Renal pelvis (tissue), 12 donors: Measurements from ENCODE around the gene NUFIP2. TPM values are rescaled to one million over a fixed set of nuclear protein-coding genes. Genes with fewer than 3 reads are reported as not detected.
A peak's percentile ranks its signal among the peaks of the same experiment; 100 is the strongest.
"Not testable (repeated sequence)": the region's sequence is repeated elsewhere in the genome, so short reads cannot be mapped to it uniquely, and the experiment has no call there.

Source experiments
- DNase-seq: peaks from one replicate; pipeline ENCODE4 v3.0.0-alpha.2; 2013
- long read RNA-seq, 16 experiments: transcript quantifications; one replicate each; lab custom pipeline, GENCODE V29; 2026
- polyA plus RNA-seq, 3 donors: library from polyadenylated mRNA; unstranded; fragments of 120-200 nt; gene quantifications; one replicate each; pipeline ENCODE4 v1.2.1, GENCODE V29; 2013; ENCODE audit not compliant: insufficient read length in 3 of 3

The NUFIP2 gene, protein sequence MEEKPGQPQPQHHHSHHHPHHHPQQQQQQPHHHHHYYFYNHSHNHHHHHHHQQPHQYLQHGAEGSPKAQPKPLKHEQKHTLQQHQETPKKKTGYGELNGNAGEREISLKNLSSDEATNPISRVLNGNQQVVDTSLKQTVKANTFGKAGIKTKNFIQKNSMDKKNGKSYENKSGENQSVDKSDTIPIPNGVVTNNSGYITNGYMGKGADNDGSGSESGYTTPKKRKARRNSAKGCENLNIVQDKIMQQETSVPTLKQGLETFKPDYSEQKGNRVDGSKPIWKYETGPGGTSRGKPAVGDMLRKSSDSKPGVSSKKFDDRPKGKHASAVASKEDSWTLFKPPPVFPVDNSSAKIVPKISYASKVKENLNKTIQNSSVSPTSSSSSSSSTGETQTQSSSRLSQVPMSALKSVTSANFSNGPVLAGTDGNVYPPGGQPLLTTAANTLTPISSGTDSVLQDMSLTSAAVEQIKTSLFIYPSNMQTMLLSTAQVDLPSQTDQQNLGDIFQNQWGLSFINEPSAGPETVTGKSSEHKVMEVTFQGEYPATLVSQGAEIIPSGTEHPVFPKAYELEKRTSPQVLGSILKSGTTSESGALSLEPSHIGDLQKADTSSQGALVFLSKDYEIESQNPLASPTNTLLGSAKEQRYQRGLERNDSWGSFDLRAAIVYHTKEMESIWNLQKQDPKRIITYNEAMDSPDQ
- 10 to 100 TPM; 36.7 to 54.8 (median 47.7) TPM for polyA plus RNA-seq
- long read RNA-seq, donor 1, full-length matches to known transcripts: 3 of 3 reads
- long read RNA-seq, donor 1, partial matches to known transcripts: 0 of 3 reads
- long read RNA-seq, donor 1, other reads (novel, unspliced or antisense): 0 of 3 reads
- long read RNA-seq, donor 2, full-length matches to known transcripts: 4 of 19 reads
- long read RNA-seq, donor 2, partial matches to known transcripts: 15 of 19 reads
- long read RNA-seq, donor 2, other reads (novel, unspliced or antisense): 0 of 19 reads
- long read RNA-seq, donor 3, full-length matches to known transcripts: 4 of 4 reads
- long read RNA-seq, donor 3, partial matches to known transcripts: 0 of 4 reads
- long read RNA-seq, donor 3, other reads (novel, unspliced or antisense): 0 of 4 reads
- long read RNA-seq, donor 4, full-length matches to known transcripts: 2 of 8 reads
- long read RNA-seq, donor 4, partial matches to known transcripts: 6 of 8 reads
- long read RNA-seq, donor 4, other reads (novel, unspliced or antisense): 0 of 8 reads
- long read RNA-seq, donor 5, full-length matches to known transcripts: 1 of 1 reads
- long read RNA-seq, donor 5, partial matches to known transcripts: 0 of 1 reads
- long read RNA-seq, donor 5, other reads (novel, unspliced or antisense): 0 of 1 reads
- long read RNA-seq, donor 6, full-length matches to known transcripts: 6 of 14 reads
- long read RNA-seq, donor 6, partial matches to known transcripts: 8 of 14 reads
- long read RNA-seq, donor 6, other reads (novel, unspliced or antisense): 0 of 14 reads
- long read RNA-seq, donor 7, full-length matches to known transcripts: 4 of 13 reads
- long read RNA-seq, donor 7, partial matches to known transcripts: 9 of 13 reads
- long read RNA-seq, donor 7, other reads (novel, unspliced or antisense): 0 of 13 reads
- long read RNA-seq, donor 8, full-length matches to known transcripts: 1 of 1 reads
- long read RNA-seq, donor 8, partial matches to known transcripts: 0 of 1 reads
- long read RNA-seq, donor 8, other reads (novel, unspliced or antisense): 0 of 1 reads
- long read RNA-seq, donor 9, full-length matches to known transcripts: 2 of 7 reads
- long read RNA-seq, donor 9, partial matches to known transcripts: 5 of 7 reads
- long read RNA-seq, donor 9, other reads (novel, unspliced or antisense): 0 of 7 reads
- long read RNA-seq, donor 10, full-length matches to known transcripts: 7 of 20 reads
- long read RNA-seq, donor 10, partial matches to known transcripts: 13 of 20 reads
- long read RNA-seq, donor 10, other reads (novel, unspliced or antisense): 0 of 20 reads
- long read RNA-seq, donor 11, full-length matches to known transcripts: 4 of 4 reads
- long read RNA-seq, donor 11, partial matches to known transcripts: 0 of 4 reads
- long read RNA-seq, donor 11, other reads (novel, unspliced or antisense): 0 of 4 reads
- long read RNA-seq, donor 12, full-length matches to known transcripts: 5 of 19 reads
- long read RNA-seq, donor 12, partial matches to known transcripts: 14 of 19 reads
- long read RNA-seq, donor 12, other reads (novel, unspliced or antisense): 0 of 19 reads
- long read RNA-seq, donor 13, full-length matches to known transcripts: 4 of 19 reads
- long read RNA-seq, donor 13, partial matches to known transcripts: 15 of 19 reads
- long read RNA-seq, donor 13, other reads (novel, unspliced or antisense): 0 of 19 reads
- long read RNA-seq, donor 14: 0 reads
- long read RNA-seq, donor 15: 0 reads
- long read RNA-seq, donor 16, full-length matches to known transcripts: 2 of 2 reads
- long read RNA-seq, donor 16, partial matches to known transcripts: 0 of 2 reads
- long read RNA-seq, donor 16, other reads (novel, unspliced or antisense): 0 of 2 reads

DNA sequence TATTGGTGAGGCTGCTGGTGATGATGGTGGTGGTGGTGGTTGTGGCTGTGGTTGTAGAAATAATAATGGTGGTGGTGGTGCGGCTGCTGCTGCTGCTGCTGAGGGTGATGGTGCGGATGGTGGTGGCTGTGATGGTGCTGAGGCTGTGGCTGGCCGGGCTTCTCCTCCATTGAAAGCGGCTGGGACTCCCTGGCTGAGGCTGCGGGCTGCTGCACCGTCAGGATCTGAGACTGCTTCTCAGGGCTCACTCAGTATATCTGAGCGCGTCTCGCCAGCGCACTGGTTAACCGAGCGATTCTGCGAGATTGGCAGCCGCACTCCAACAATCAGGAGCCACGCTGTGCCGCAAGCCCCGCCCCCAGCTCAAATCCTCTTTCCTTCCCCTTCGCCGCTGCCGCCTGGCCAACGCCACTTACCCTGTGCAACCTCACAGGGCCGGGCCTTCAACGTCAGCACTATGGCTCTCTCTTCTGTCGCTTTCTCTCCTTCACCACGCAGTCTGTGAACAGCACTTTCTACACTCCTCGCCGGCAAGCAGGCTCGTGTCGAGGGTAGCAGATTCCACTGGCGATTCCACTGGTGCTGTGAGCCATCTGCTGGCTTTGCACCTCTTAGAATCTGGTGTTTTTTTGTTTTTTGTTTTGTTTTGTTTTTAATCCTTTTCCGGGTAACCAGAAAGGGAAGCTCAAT is at the start of gene NUFIP2:
TSS of gene NUFIP2 (minus strand) at position 259 of the 690 bp plus-strand sequence. CDS start at position 170, 89 bp downstream.
- peak; percentile 99 for DNase-seq

- no peak for DNase-seq
These were observed 48.3 kb upstream of the NUFIP2 start for GRCh38 chr17:29342158-29342765.

DNA sequence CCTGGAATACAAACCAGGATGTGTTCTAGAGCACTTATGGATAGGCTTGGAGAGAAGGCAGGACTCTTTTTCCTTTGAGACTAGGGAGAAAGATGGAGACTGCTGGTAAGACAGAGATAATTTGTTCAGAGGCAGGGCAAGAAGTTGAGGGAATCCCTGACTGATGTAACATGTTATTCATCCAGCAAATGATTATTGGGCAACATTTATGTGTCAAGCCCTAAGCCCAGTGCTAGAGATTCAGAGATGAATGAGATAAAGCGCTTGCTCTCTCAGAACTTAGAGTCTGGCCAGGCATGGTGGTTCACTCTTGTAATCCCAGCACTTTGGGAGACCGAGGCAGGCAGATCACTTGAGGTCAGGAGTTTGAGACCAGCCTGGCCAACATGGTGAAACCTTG is 47.8 kb upstream of the NUFIP2 start:
- DNase-seq: no peak

DNA sequence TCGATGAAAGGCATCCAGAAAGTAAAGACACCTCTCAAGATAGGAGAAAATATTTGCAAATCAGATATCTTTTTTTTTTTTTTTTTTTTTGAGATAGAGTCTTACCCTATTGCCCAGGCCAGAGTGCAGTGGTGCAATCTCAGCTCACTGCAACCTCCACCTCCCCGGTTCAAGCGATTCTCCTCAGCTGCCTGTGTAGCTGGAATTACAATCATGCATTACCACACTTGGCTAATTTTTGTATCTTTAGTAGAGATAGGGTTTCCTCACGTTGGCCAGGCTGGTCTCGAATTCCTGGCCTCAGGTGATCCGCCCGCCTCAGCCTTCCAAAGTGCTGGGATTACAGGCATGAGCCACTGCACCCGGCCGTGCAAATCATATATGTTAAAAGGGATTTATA is 45.1 kb upstream of the NUFIP2 start:
- not testable (repeated sequence) for DNase-seq

- DNase-seq: no peak
These were observed 37.7 kb upstream of the NUFIP2 start for GRCh38 chr17:29331708-29332085.

DNA sequence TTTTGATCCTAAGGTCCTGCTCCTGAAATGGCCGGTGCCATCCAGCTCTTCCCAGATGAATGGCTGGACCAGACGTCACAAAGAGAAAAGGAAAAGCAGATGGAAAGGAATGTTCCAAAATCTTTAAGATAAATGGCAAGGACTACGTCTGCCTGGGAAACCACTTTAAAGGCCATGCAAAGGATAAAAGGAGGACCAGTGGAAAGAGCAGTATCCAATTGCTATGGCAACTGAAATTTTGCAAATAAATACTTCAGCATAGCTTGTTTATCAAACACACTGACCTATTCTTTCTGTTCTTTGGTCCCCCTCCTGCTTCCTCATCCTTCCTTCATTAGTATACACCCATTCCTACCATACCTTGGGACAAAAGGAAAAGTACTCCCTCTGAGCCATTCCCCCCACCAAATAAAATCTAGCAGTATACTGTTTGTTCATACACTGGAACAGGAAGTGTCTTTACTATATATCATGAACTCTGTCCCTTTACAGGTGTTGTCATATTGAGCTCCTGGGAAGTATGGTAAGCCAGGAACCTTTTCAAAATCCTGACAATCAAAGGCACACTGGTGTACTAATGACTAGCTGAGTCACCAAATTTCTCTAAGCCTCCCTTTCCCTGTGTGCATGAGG is 37.2 kb upstream of the NUFIP2 start:
- DNase-seq: no peak

DNA sequence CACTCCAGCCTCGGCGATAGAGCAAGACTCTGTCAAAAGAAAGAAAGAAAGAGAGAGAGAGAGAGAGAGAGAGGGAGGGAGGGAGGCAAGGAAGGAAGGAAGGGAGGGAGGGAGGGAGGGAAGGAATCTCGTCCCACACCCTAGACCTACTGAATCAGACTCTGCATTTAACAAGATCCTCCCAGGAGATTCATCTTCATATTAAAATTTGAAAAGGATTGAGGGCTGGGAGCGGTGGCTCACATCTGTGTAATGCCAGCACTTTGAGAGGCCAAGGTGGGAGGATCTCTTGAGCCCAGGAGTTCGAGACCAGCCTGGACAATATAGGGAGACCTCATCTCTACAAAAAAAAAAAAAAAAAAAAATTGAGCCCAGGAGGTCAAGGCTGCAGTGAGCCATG is 33.5 kb upstream of the NUFIP2 start:
- DNase-seq: no peak

DNA sequence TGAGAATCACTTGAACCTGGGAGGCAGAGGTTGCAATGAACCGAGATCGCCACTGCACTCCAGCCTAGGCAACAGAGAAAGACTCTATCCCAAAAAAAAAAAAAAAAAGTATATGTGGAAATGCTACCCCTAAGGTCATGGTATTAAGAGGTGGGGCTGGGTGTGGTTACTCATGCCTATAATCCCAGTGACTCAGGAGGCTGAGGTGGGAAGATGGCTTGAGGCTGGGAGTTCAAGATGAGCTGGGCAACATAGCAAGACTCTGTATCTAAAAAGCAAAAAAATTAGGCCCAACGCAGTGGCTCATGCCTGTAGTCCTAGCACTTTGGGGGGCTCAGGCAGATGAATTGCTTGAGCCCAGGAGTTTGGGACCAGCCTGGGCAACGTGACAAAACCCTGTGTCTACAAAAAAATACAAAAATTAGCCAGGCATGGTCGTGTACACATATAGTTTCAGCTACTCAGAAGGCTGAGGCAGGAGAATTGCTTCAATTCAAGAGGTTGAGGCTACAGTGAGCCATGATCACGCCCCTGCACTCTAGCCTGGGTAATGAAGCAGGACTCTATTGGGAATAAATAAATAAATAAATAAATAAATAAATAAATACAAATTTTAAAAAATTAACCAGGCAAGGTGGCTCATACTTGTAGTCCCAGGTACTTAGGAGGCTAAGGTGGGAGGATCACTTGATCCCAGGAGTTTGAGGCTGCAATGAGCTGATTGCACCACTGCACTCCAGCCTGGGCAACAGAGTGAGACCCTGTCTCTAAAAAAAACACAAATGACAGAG is 32.3 kb upstream of the NUFIP2 start:
- DNase-seq: no peak

- no peak for DNase-seq
These were observed 28.4 kb upstream of the NUFIP2 start for GRCh38 chr17:29322363-29322762.

DNA sequence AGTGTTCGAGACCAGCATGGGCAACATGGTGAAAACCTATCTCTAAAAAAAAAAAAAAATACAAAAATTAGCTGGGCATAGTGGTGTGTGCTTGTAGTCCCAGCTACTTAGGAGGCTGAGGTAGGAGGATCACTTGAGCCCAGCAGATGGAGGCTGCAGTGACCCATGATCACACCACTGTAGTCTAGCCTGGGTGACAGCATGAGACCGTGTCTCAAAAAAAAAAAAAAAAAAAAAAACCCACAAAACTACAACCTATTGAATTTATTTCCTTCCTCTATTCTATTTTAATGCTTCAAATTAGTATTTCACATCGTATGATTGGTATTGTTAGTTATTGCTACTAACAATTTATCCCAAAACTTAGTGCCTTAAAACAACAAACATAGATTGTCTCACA is 9.4 kb upstream of the NUFIP2 start:
- no peak for DNase-seq

DNA sequence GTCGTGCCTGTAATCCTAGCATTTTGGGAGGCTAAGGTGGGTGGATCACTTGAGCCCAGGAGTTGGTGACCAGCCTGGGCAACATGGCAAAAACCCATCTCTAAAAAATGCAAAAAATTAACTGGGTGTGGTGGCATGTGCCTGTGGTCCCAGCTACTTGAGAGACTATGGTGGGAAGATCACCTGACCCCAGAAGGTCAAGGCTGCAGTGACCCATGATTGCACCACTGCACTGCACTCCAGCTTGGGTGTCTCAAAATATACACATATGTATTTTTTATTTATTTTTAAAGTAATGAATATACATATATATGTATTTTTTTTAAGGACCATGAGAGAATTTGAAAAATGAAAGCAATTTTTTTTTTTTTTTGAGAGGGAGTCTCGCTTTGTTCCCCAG is 5.1 kb upstream of the NUFIP2 start:
- DNase-seq: no peak

DNA sequence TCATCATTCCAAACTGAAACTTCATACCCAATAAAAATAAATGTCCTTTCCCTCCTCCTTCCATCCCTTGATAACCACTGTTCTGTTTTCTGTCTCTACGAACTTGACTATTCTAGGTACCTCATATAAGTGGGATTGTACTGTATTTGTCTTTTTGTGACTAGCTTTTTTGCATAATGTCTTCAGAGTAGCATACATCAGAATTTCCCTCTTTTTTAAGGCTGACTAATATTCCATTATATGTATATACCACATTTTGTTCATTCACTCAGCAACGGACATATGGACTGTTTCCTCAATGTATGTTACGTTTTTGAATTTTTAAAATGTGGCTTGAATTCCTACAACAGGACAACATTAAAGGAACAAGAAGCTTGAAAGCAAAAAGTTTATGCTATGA is 1.5 kb upstream of the NUFIP2 start:
- DNase-seq: no peak

DNA sequence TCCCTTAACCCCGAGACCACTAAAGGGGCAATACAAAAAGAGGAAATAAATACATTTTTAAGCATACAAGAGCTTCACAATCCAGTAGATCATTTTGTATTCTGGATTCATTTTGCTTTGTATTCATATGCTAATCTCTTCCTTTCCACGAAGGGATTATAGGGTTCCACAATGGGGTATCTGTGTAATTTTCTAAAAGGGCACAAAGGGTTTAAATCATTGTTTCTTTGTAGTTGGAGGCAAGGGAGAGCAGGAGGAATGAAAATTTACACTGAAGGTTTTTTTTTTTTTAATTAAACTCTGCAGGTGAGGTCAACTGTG is 592 bp upstream of the NUFIP2 start:
- no peak for DNase-seq

DNA sequence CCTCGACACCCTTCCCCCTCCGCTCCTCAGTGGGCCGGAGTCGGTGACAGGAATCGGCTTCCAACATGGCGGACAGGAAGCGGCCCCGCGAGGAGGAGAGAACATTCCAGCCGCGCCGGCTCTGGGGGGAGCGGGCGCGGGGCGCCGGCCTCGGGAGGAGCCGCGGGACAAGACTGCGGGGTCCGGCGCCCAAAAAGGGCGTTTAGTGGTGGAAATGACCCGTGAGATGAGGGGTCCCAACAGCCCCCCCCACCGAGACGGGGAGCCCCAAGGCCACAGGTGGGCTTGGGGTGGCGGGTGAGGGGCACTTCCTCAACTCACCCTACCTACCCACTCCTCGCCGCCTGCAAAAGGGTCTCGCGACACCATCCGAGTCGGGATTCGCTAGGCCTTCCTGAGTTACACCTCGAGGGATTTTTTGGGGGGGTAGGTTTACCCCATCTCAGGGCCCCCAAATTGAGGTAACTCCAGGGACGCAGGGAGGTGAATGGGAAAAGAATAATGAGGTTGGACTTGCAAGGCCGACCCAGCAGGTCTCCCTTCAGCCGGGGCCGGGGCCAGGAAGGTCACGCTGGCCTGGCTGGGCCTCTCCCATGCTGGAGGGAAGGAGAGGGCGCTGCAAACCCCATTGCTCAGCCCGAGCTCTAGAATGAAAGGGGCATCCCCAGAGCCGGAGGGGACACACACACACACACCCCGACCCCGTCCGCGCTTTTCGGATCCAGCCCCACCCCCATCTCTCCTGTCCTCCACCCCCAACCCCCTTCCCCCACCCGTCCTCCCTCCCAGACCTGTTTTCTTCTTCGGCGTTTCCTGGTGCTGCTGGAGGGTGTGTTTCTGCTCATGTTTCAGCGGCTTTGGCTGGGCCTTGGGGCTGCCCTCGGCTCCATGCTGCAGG is 707 bp downstream of the NUFIP2 start:
- DNase-seq: peak; percentile 62

- DNase-seq: peak; percentile 30
These were observed 1.6 kb downstream of the NUFIP2 start for GRCh38 chr17:29292071-29292991.
